Liver (tissue), 3 donors: ENCODE data around the gene GCN1.

Experiments
- EGR1 ChIP-seq, 2 donors: IDR thresholded peaks; 2 replicates each; pipeline ENCODE4 v1.6.1; 2016 to 2018; ENCODE audit warnings: antibody characterized with exemption in 2 of 2, low read depth in 2 of 2
- GABPA ChIP-seq, 2 donors: IDR thresholded peaks in 1 of 2; conservative IDR thresholded peaks in 1 of 2; 2 replicates each; pipeline ENCODE4 v1.6.1; 2016; ENCODE audit warnings: antibody characterized with exemption in 2 of 2, mild to moderate bottlenecking in 1 of 2, moderate library complexity in 1 of 2
- HNF4A ChIP-seq, 2 donors: conservative IDR thresholded peaks; 2 replicates each; pipeline ENCODE4 v1.6.1; 2016; ENCODE audit warnings: antibody characterized with exemption in 2 of 2, mild to moderate bottlenecking in 2 of 2
- JUND ChIP-seq, 2 donors: IDR thresholded peaks; 2 replicates each; pipeline ENCODE4 v1.6.1; 2016; ENCODE audit warnings: antibody characterized with exemption in 2 of 2
- RAD21 ChIP-seq, 2 donors: IDR thresholded peaks; 2 replicates each; pipeline ENCODE4 v1.6.1; 2016; ENCODE audit warnings: antibody characterized with exemption in 2 of 2, mild to moderate bottlenecking in 2 of 2
- SP1 ChIP-seq: IDR thresholded peaks from 2 replicates; pipeline ENCODE4 v1.6.1; 2018; ENCODE audit warnings: antibody characterized with exemption, mild to moderate bottlenecking
- TF ChIP-seq, protein P1 (sequence below): fragments of 150-350 bp; IDR thresholded peaks from 2 replicates; pipeline ENCODE4 v1.5.1; 2017; ENCODE audit warnings: improper control_type of control experiment, low read depth, low read length; ENCODE audit not compliant: missing input control
- TF ChIP-seq, protein P2 (sequence below): IDR thresholded peaks from 2 replicates; pipeline ENCODE4 v1.6.1; 2016; ENCODE audit warnings: antibody characterized with exemption, mild to moderate bottlenecking
- TF ChIP-seq, protein P3 (sequence below): IDR thresholded peaks from 2 replicates; pipeline ENCODE4 v1.6.1; 2016; ENCODE audit warnings: antibody characterized with exemption
- donor health status: healthy.
- donor health status: healthy.

DNA sequence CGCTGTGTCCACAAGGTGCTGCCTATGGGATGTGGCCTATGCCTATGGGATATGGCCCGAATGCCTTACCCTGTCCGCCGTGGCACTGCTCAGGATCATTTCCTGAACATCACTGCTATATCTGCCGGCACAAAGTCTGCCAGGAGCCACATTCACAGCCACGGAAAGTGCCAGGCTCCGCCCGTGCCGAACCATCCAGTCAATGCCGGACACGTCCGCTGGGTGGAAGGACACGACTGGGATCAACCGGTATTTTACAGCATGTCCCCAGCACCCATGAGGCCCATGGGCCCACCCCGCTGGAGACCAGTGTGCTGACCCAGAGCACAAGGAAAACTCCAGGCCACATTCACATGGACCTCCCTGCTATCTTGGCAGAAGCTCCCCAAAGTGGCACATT lies 63.4 kb downstream of the GCN1 start:
- TF ChIP-seq, protein P1, sequence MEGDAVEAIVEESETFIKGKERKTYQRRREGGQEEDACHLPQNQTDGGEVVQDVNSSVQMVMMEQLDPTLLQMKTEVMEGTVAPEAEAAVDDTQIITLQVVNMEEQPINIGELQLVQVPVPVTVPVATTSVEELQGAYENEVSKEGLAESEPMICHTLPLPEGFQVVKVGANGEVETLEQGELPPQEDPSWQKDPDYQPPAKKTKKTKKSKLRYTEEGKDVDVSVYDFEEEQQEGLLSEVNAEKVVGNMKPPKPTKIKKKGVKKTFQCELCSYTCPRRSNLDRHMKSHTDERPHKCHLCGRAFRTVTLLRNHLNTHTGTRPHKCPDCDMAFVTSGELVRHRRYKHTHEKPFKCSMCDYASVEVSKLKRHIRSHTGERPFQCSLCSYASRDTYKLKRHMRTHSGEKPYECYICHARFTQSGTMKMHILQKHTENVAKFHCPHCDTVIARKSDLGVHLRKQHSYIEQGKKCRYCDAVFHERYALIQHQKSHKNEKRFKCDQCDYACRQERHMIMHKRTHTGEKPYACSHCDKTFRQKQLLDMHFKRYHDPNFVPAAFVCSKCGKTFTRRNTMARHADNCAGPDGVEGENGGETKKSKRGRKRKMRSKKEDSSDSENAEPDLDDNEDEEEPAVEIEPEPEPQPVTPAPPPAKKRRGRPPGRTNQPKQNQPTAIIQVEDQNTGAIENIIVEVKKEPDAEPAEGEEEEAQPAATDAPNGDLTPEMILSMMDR = no peak
- TF ChIP-seq RAD21 (IDR thresholded peaks at IDR 0.05) (no peak), HNF4A (conservative IDR thresholded peaks at IDR 0.05) (no peak), SP1 (no peak), EGR1 (IDR thresholded peaks at IDR 0.05; ENCODE audit: low read depth in 2 of 2) (no peak), GABPA (IDR thresholded peaks at IDR 0.05 in 1 of 2, conservative IDR thresholded peaks at IDR 0.05 in 1 of 2) (no peak), JUND (IDR thresholded peaks at IDR 0.05) (no peak)
- TF ChIP-seq, protein P2, sequence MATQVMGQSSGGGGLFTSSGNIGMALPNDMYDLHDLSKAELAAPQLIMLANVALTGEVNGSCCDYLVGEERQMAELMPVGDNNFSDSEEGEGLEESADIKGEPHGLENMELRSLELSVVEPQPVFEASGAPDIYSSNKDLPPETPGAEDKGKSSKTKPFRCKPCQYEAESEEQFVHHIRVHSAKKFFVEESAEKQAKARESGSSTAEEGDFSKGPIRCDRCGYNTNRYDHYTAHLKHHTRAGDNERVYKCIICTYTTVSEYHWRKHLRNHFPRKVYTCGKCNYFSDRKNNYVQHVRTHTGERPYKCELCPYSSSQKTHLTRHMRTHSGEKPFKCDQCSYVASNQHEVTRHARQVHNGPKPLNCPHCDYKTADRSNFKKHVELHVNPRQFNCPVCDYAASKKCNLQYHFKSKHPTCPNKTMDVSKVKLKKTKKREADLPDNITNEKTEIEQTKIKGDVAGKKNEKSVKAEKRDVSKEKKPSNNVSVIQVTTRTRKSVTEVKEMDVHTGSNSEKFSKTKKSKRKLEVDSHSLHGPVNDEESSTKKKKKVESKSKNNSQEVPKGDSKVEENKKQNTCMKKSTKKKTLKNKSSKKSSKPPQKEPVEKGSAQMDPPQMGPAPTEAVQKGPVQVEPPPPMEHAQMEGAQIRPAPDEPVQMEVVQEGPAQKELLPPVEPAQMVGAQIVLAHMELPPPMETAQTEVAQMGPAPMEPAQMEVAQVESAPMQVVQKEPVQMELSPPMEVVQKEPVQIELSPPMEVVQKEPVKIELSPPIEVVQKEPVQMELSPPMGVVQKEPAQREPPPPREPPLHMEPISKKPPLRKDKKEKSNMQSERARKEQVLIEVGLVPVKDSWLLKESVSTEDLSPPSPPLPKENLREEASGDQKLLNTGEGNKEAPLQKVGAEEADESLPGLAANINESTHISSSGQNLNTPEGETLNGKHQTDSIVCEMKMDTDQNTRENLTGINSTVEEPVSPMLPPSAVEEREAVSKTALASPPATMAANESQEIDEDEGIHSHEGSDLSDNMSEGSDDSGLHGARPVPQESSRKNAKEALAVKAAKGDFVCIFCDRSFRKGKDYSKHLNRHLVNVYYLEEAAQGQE = no peak
- TF ChIP-seq, protein P3, sequence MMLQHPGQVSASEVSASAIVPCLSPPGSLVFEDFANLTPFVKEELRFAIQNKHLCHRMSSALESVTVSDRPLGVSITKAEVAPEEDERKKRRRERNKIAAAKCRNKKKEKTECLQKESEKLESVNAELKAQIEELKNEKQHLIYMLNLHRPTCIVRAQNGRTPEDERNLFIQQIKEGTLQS = no peak
